Adrenal gland (tissue), 12 donors: ENCODE measurements around the gene ST8SIA1. TPM values are rescaled to one million over a fixed set of nuclear protein-coding genes. Genes with fewer than 3 reads are reported as not detected.

ENCODE experiments used
- DNase-seq, 7 donors: peaks; one replicate each; pipeline ENCODE4 v3.0.0-alpha.2; 2019 to 2020
- H3K27ac ChIP-seq, 5 donors: fragments of 200-600 bp; sonication (generic) in 4 of 5; 1 replicate in 3 of 5; 2 replicates in 2 of 5; pipeline versions ENCODE4 v1.5.1 to v1.8.0; 2016 to 2020; ENCODE audit warnings: mild to moderate bottlenecking in 1 of 5
- H3K27me3 ChIP-seq: fragments of 200-600 bp; 2 replicates; pipeline ENCODE4 v1.8.0; 2021
- H3K36me3 ChIP-seq, 2 donors: fragments of 200-600 bp; replicated peaks in 1 of 2; 1 replicate in 1 of 2; 2 replicates in 1 of 2; pipeline versions ENCODE4 v1.5.1 to v1.8.0; 2018 to 2022
- H3K4me1 ChIP-seq, 2 donors: fragments of 200-600 bp; replicated peaks in 1 of 2; 1 replicate in 1 of 2; 2 replicates in 1 of 2; pipeline versions ENCODE4 v1.5.1 to v1.8.0; 2018 to 2021
- H3K4me3 ChIP-seq, 4 donors: fragments of 200-600 bp; sonication (generic) in 3 of 4; one replicate each; pipeline ENCODE4 v1.5.1; 2016 to 2018
- H3K9me3 ChIP-seq, 3 donors: fragments of 200-600 bp; sonication (generic) in 1 of 3; replicated peaks in 1 of 3; 1 replicate in 2 of 3; 2 replicates in 1 of 3; pipeline versions ENCODE4 v1.5.1 to v1.8.0; 2016 to 2021
- CTCF ChIP-seq, 6 experiments: fragments of 450-650 bp in 4 of 6; fragments of 200-600 bp in 2 of 6; sonication (generic) in 1 of 6; IDR thresholded peaks; 1 replicate in 5 of 6; 2 replicates in 1 of 6; pipeline versions ENCODE4 v1.5.1 to v1.8.0; 2016 to 2021; ENCODE audit warnings: antibody characterized with exemption in 6 of 6, mild to moderate bottlenecking in 2 of 6, moderate library complexity in 1 of 6
- POLR2A ChIP-seq, 2 donors: fragments of 450-650 bp; IDR thresholded peaks; one replicate each; pipeline ENCODE4 v1.6.1; 2017; ENCODE audit warnings: antibody characterized with exemption in 2 of 2, mild to moderate bottlenecking in 2 of 2, moderate library complexity in 1 of 2
- WGBS, 4 donors: extraction: QIAGEN DNeasy Blood & Tissue Kit in 2 of 4; methylation state at CpG; one replicate each; pipeline versions ENCODE4 v1.1.5 to v1.1.7; 2013 to 2017; 5-methylcytosine and 5-hydroxymethylcytosine counted together
- intact Hi-C, 2 donors: fragments of 100-400 bp; cut with DNase I; formaldehyde crosslinking; loops; one replicate each; pipeline versions ENCODE4 v1.14.1 to v1.15.0; 2022 to 2023
- polyA plus RNA-seq, 3 donors: library from polyadenylated mRNA; stranded (reverse); fragments of 200-250 nt in 2 of 3; fragments of 350-450 nt in 1 of 3; fragmentation: Illumina TruSeq in 1 of 3; extraction: RNeasy Lipid Tissue Mini Kit (QIAGEN cat#74804) in 1 of 3; gene quantifications; one replicate each; pipeline ENCODE4 v1.2.3, GENCODE V29; 2013 to 2014
- total RNA-seq, 9 donors: library from RNA; depleted of rRNA in 4 of 9; stranded (reverse); fragments of >200 nt in 4 of 9; fragments of 120-200 nt in 1 of 9; fragmentation: NEBNext Ultra II Directional in 1 of 9; extraction: Animal tissue kit (Norgen Biotek cat#: 25700) in 1 of 9; gene quantifications; one replicate each; pipeline versions ENCODE4 v1.1.0 to v1.2.4, GENCODE V29; 2013 to 2023
- donor health status: healthy with polysubstance abuse.
- donor health status: Bipolar disorder and iron deficiency.
- donor health status: DM: yes; HTN: yes; CAD: no.
- donor health status: DM: no; HTN: no; CAD: no.
- donor health status: DM: no; HTN: no; CAD: no.
- donor health status: DM: yes; HTN: yes; CAD: no.

The ST8SIA1 gene
- total and polyA plus RNA-seq, 12 donors, result 3.1 to 37.8 (median 11.8) TPM

- 79 to 97% (median 88%) methylated on average over 1 of the region's 1 CpG for WGBS, 4 donors
- no peaks in the 10 kb centered on the region for H3K9me3 ChIP-seq
- H3K4me3 ChIP-seq, result no peak overlapping the region
- H3K36me3 ChIP-seq, result no peaks in the 10 kb centered on the region
- no peaks in the 10 kb centered on the region for H3K27me3 ChIP-seq
- TF ChIP-seq CTCF (IDR thresholded peaks at IDR 0.05) (no peak), POLR2A (IDR thresholded peaks at IDR 0.05) (no peak)
- no peak overlapping the region for H3K27ac ChIP-seq
- no peaks in the 10 kb centered on the region for H3K4me1 ChIP-seq
- no peak for DNase-seq
- intact Hi-C loops, result no loop called here
Observed at GRCh38 chr12:22353615-22354325, 19.3 kb upstream of the ST8SIA1 start.

GRCh38 chr12:22350886-22351285 lies 16.4 kb upstream of the ST8SIA1 start:
- no peak overlapping the region for H3K4me3 ChIP-seq
- 44 to 60% (median 54%) methylated on average over 4 of the region's 4 CpGs for WGBS, 4 donors

GRCh38 chr12:22348208-22348607 lies 13.7 kb upstream of the ST8SIA1 start:
- no peak for DNase-seq
- 81 to 84% (median 82%) methylated on average over 5 of the region's 5 CpGs for WGBS, 4 donors

More at GRCh38 chr12:22350886-22351285, 16.4 kb upstream of the ST8SIA1 start:
- H3K27me3 ChIP-seq, result no peaks in the 10 kb centered on the region
- H3K4me1 ChIP-seq, result no peaks in the 10 kb centered on the region
- no peaks in the 10 kb centered on the region for H3K9me3 ChIP-seq
- TF ChIP-seq CTCF (IDR thresholded peaks at IDR 0.05) (no peak), POLR2A (IDR thresholded peaks at IDR 0.05) (no peak)
- no peak for DNase-seq
- H3K27ac ChIP-seq, result no peak overlapping the region
- intact Hi-C loops, result no loop called here
- no peaks in the 10 kb centered on the region for H3K36me3 ChIP-seq

GRCh38 chr12:22340143-22340542 lies 5.6 kb upstream of the ST8SIA1 start:
- no peak overlapping the region for H3K4me3 ChIP-seq
- TF ChIP-seq POLR2A (IDR thresholded peaks at IDR 0.05) (no peak), CTCF (IDR thresholded peaks at IDR 0.05) (no peak)
- DNase-seq, result peak in 1 of 7 donors; percentile 10
- no peaks in the 10 kb centered on the region for H3K27me3 ChIP-seq
- no peaks in the 10 kb centered on the region for H3K9me3 ChIP-seq
- intact Hi-C loops, result no loop called here
- peaks cover 0 to 4% of the 10 kb centered on the region in 2 donors for H3K4me1 ChIP-seq
- no peaks in the 10 kb centered on the region for H3K36me3 ChIP-seq
- no peak overlapping the region for H3K27ac ChIP-seq
- 72 to 94% (median 77%) methylated on average over 4 of the region's 4 CpGs for WGBS, 4 donors

More at GRCh38 chr12:22348208-22348607, 13.7 kb upstream of the ST8SIA1 start:
- TF ChIP-seq CTCF (IDR thresholded peaks at IDR 0.05) (no peak), POLR2A (IDR thresholded peaks at IDR 0.05) (no peak)
- intact Hi-C loops, result no loop called here
- Histone ChIP-seq H3K36me3 (no peaks in the 10 kb centered on the region), H3K4me1 (no peaks in the 10 kb centered on the region), H3K27ac (no peak overlapping the region), H3K9me3 (no peaks in the 10 kb centered on the region), H3K4me3 (no peak overlapping the region), H3K27me3 (no peaks in the 10 kb centered on the region)
